ENCODE data around the gene ADAMTS9. TPM values are rescaled to one million over a fixed set of nuclear protein-coding genes. Genes with fewer than 3 reads are reported as not detected.
A peak's percentile ranks its signal among the peaks of the same experiment; 100 is the strongest.
"Not testable (repeated sequence)": the region's sequence is repeated elsewhere in the genome, so short reads cannot be mapped to it uniquely, and the experiment has no call there.

ADAMTS9 gene
- total RNA-seq, 4 donors from 2014 or later, result 6.3 to 20.1 (median 13.0) TPM

DNA sequence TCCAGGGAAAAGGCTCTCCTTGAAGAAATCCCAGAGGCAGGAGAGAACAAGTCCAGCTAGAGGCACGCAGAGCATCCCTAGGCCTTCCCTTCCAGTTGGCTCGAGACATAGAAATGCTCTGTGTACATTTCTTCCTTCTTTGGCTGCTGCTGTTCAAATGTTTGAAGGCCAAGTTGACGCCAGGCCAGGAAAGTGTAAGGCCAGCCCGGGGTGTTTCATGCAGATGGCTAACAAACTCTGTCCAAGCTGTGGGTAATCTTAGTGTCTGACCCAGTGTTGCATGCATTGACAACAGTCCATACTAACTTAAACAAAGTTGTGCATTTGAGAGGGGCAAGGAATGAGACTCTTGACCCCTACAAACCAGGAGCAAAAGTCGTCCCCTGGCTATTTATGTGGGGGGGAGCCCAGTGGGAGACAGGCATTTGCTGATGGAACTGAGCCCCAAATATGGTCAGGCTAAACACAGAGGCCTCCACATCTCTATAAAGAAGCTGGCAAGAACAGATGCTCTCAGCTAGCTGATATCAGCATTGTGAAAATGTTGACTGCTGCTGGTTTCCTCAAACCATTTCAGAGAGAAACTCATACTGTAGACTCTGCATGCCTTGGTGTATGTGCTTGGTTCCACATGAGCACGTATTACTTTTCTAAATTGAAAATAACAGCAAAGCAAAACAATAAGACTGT is 139.5 kb downstream of the ADAMTS9 start:
- H3K36me3 ChIP-seq, result no peaks in the 10 kb centered on the region
- H3K9me3 ChIP-seq, result no peaks in the 10 kb centered on the region
- intact Hi-C loops (cut with DNase I; ENCODE audit: low total_unique reads) (no loop called here), in situ Hi-C loops (cut with MboI; ENCODE audit: low pct_ligation_motif_present in 1 of 4, low pct_unique_long_range_greater_than_20kb in 1 of 4, low sequenced_read_pairs in 3 of 4) (loop anchor here in 3 of 4 donors (25.0 kb wide), 5 partner anchors 614 to 1189 kb away; no protein-coding TSS in a partner anchor)
- H3K4me1 ChIP-seq, result peaks cover 5 to 20% (median 10%) of the 10 kb centered on the region in 4 donors
- H3K4me3 ChIP-seq, result no peak overlapping the region
- H3K27me3 ChIP-seq, result no peaks in the 10 kb centered on the region
- WGBS, 2 donors (ENCODE audit: low coverage in 1 of 2), result 57% methylated on average over 6 of the region's 6 CpGs; no CpG with 5 or more reads in 1 of the 2 donors
- peak overlapping the region; percentile 59 to 89 (median 79) for H3K27ac ChIP-seq
- DNase-seq, result peak; percentile 64
- peak in 2 of 3 donors; percentile 37 to 66 for TF ChIP-seq POLR2AphosphoS5 (IDR thresholded peaks at IDR 0.05)
- no peak for TF ChIP-seq EP300 (IDR thresholded peaks at IDR 0.05; ENCODE audit: low read depth)
- TF ChIP-seq, protein P1, sequence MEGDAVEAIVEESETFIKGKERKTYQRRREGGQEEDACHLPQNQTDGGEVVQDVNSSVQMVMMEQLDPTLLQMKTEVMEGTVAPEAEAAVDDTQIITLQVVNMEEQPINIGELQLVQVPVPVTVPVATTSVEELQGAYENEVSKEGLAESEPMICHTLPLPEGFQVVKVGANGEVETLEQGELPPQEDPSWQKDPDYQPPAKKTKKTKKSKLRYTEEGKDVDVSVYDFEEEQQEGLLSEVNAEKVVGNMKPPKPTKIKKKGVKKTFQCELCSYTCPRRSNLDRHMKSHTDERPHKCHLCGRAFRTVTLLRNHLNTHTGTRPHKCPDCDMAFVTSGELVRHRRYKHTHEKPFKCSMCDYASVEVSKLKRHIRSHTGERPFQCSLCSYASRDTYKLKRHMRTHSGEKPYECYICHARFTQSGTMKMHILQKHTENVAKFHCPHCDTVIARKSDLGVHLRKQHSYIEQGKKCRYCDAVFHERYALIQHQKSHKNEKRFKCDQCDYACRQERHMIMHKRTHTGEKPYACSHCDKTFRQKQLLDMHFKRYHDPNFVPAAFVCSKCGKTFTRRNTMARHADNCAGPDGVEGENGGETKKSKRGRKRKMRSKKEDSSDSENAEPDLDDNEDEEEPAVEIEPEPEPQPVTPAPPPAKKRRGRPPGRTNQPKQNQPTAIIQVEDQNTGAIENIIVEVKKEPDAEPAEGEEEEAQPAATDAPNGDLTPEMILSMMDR (IDR thresholded peaks at IDR 0.05), result no peak
- TF ChIP-seq POLR2A (IDR thresholded peaks at IDR 0.05), result no peak

DNA sequence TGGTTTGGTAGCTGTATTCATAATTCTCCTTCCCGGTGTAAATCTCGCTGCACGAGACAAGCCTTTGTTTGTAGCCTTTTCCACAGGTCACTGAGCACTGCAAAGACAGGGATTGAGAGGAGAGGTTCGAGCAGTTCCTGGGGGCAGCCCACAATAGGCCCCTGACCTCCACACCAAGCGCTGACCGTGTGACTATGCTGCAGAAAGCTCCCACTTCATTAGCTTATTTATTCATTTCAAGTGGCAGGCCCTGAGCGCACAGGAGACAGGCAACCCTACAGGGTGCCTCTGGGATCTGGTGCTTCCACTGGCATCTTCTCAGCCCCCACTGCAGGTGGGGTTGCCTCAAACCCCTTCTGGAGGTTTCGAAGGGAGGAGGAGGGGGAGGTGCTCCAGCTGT is 140.9 kb downstream of the ADAMTS9 start:
- Histone ChIP-seq H3K27ac (peak overlapping the region in 3 of 4 donors; percentile 79 to 89 (median 79)), H3K4me3 (no peak overlapping the region), H3K27me3 (no peaks in the 10 kb centered on the region), H3K4me1 (peaks cover 5 to 20% (median 10%) of the 10 kb centered on the region in 4 donors), H3K36me3 (no peaks in the 10 kb centered on the region), H3K9me3 (no peaks in the 10 kb centered on the region)
- intact Hi-C loops (cut with DNase I; ENCODE audit: low total_unique reads) (no loop called here), in situ Hi-C loops (cut with MboI; ENCODE audit: low pct_ligation_motif_present in 1 of 4, low pct_unique_long_range_greater_than_20kb in 1 of 4, low sequenced_read_pairs in 3 of 4) (loop anchor here in 3 of 4 donors (25.0 kb wide), 5 partner anchors 615 to 1190 kb away; no protein-coding TSS in a partner anchor)
- no peak for TF ChIP-seq EP300 (IDR thresholded peaks at IDR 0.05; ENCODE audit: low read depth)
- TF ChIP-seq POLR2A (IDR thresholded peaks at IDR 0.05), result no peak
- TF ChIP-seq, protein P1 (IDR thresholded peaks at IDR 0.05), result no peak
- no peak for TF ChIP-seq POLR2AphosphoS5 (IDR thresholded peaks at IDR 0.05)
- 90 to 94% methylated on average over 2 to 8 of the region's 8 CpGs for WGBS, 2 donors (ENCODE audit: low coverage in 1 of 2)
- DNase-seq, result no peak

GRCh38 chr3:64545239-64545638 is 142.6 kb downstream of the ADAMTS9 start:
- H3K4me3 ChIP-seq; H3K9me3 ChIP-seq; intact Hi-C loops (cut with DNase I; ENCODE audit: low total_unique reads); DNase-seq; H3K27ac ChIP-seq; H3K36me3 ChIP-seq; H3K27me3 ChIP-seq: not testable (repeated sequence)
- in situ Hi-C loops (cut with MboI; ENCODE audit: low pct_ligation_motif_present in 1 of 4, low pct_unique_long_range_greater_than_20kb in 1 of 4, low sequenced_read_pairs in 3 of 4), result loop anchor here in 3 of 4 donors (25.0 kb wide), 5 partner anchors 617 to 1192 kb away; no protein-coding TSS in a partner anchor
- H3K4me1 ChIP-seq, result peaks cover 5 to 20% (median 10%) of the 10 kb centered on the region in 4 donors
- WGBS, 2 donors (ENCODE audit: low coverage in 1 of 2), result 97 to 100% methylated on average over 2 to 3 of the region's 3 CpGs

DNA sequence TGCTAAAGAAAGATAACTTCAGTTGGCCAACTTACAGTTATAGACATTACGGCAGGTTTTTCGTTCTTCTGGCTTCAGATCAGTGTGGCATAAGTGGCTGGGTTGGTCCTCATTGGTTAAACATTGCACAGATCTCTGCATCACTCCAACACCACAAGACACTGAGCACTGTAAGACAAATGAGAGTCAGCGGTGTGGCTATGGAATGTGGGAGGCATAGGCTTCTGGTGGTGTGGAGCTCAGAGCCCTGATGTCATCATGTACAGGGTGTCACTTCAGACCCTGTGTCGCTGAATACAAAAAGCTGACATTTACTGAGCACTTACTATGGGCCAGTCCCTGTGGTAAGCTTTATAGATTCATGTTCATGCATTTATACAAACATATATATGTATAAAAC is 146.0 kb downstream of the ADAMTS9 start:
- no peaks in the 10 kb centered on the region for H3K27me3 ChIP-seq
- DNase-seq, result no peak
- intact Hi-C loops (cut with DNase I; ENCODE audit: low total_unique reads), result no loop called here
- H3K9me3 ChIP-seq, result no peaks in the 10 kb centered on the region
- H3K36me3 ChIP-seq, result no peaks in the 10 kb centered on the region
- whole genome bisulfite sequencing, 2 donors (ENCODE audit: low coverage in 1 of 2), result 93 to 100% methylated on average over 2 to 4 of the region's 4 CpGs
- no peak for TF ChIP-seq POLR2AphosphoS5 (IDR thresholded peaks at IDR 0.05)
- TF ChIP-seq POLR2A (IDR thresholded peaks at IDR 0.05), result no peak
- TF ChIP-seq, protein P1 (IDR thresholded peaks at IDR 0.05), result no peak
- no peak for TF ChIP-seq EP300 (IDR thresholded peaks at IDR 0.05; ENCODE audit: low read depth)
- H3K4me1 ChIP-seq, result peaks cover 0 to 8% (median 2%) of the 10 kb centered on the region in 4 donors
- no peak overlapping the region for H3K27ac ChIP-seq
- in situ Hi-C loops (cut with MboI; ENCODE audit: low pct_ligation_motif_present in 1 of 4, low pct_unique_long_range_greater_than_20kb in 1 of 4, low sequenced_read_pairs in 3 of 4), result loop anchor here in 3 of 4 donors (25.0 kb wide), 5 partner anchors 620 to 1195 kb away; no protein-coding TSS in a partner anchor
- no peak overlapping the region for H3K4me3 ChIP-seq
